ENCODE measurements around the gene GALNT9.

DNA sequence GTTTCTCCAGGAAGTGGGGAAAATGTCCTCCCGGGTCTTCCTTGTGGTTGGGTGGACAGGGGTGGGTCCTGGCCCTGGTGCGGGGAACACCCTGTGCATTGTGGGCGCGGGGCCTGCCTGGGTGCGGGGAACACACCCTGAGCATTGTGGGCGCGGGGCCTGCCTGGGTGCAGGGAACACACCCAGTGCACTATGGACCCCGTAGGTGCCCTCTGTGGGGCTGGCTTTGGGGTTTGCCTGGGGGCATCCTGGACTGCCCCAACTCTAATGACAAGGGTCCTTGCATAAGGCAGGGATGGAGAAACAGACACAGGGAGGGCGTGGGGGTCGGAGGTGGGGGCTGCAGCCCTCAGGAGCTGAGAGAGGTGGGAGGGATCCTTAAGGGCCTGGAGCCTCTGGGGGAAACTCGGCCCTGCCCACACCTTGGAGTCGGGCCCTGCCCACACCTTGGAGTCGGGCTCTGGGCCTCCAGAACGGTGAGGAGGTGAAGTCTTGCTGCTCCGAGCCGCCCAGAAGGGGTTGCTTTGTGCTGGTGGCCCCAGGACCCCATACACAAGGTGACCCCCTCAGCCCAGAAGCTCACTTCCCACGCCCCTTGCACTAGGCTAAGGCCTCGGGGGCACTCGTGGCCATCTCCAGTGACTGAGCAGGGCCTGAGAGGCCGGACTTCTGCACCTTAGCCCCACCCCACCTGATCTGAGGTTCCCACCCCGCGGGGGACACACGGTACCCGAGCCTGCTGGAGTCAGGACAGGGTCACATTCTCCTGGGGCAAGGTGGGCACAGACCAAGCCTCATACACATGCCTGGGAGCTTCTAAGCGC, 69.3 kb downstream of the GALNT9 start:
- TF ChIP-seq, protein P1, sequence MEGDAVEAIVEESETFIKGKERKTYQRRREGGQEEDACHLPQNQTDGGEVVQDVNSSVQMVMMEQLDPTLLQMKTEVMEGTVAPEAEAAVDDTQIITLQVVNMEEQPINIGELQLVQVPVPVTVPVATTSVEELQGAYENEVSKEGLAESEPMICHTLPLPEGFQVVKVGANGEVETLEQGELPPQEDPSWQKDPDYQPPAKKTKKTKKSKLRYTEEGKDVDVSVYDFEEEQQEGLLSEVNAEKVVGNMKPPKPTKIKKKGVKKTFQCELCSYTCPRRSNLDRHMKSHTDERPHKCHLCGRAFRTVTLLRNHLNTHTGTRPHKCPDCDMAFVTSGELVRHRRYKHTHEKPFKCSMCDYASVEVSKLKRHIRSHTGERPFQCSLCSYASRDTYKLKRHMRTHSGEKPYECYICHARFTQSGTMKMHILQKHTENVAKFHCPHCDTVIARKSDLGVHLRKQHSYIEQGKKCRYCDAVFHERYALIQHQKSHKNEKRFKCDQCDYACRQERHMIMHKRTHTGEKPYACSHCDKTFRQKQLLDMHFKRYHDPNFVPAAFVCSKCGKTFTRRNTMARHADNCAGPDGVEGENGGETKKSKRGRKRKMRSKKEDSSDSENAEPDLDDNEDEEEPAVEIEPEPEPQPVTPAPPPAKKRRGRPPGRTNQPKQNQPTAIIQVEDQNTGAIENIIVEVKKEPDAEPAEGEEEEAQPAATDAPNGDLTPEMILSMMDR (IDR thresholded peaks at IDR 0.05; ENCODE audit: borderline replicate concordance, extremely low read depth, low read length, poor library complexity, severe bottlenecking), result no peak
- no peak for TF ChIP-seq EZH2 (IDR thresholded peaks at IDR 0.05; ENCODE audit: borderline replicate concordance, low read depth, low read length, severe bottlenecking)

Measured in DND-41 (cell line).